ENCODE results near the gene GPR107. TPM values are rescaled to one million over a fixed set of nuclear protein-coding genes. Genes with fewer than 3 reads are reported as not detected.

Gene GPR107
- total RNA-seq, 1 experiment from 2014 or later, result 77.4 TPM

DNA sequence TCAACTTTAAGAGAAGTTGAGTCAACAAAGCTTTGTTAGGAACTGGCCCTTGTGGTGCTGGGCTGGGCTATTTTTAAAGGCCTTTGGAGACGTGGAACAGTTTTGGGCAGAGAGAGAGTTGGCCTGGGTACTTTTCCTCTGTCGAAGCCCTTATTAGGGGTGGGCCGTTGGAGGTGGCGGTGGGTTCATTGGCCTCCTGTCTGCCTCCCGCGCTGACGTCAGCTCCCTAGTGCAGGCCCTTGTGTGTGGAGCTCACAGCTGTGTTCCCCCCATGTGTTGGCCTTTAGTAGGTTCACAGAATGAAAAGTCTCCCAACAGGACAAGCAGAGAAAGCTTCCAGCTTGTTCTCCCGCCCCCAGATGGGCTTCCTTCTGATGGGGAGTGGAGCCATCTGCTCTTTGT is 121.2 kb downstream of the GPR107 start:
- Histone ChIP-seq H4K20me1 (ENCODE audit: insufficient read depth) (0 out of 2 replicates have a peak, but pooled peaks cover 3% of the 10 kb centered on the region), H3K9me2 (ENCODE audit: insufficient read depth) (no peaks in the 10 kb centered on the region), H3F3A (ENCODE audit: insufficient read depth, low read depth) (peaks cover 11% of the 10 kb centered on the region), H3K9me3 (ENCODE audit: insufficient read depth, low read depth) (no peaks in the 10 kb centered on the region), H3K79me2 (ENCODE audit: low read depth) (peaks cover 8% of the 10 kb centered on the region), H3K27ac (no peak overlapping the region), H3K36me3 (ENCODE audit: low read depth) (no peaks in the 10 kb centered on the region), H2AFZ (no peak overlapping the region), H3K4me1 (replicated peaks; ENCODE audit: insufficient read depth) (peaks cover 4% of the 10 kb centered on the region; the same call in 1 of the 2 replicates), H3K27me3 (ENCODE audit: insufficient read depth, low read depth) (no peaks in the 10 kb centered on the region), H3K4me2 (no peak overlapping the region), H3K4me3 (no peak overlapping the region)
- intact Hi-C loops (cut with micrococcal nuclease; ENCODE audit: unreplicated experiment), result loop anchor here (5.0 kb wide), 1 partner anchor 48 kb away; no protein-coding TSS in a partner anchor
- TF ChIP-seq EZH2 (IDR thresholded peaks at IDR 0.05; ENCODE audit: low read depth), result no peak
- TF ChIP-seq, protein P1, sequence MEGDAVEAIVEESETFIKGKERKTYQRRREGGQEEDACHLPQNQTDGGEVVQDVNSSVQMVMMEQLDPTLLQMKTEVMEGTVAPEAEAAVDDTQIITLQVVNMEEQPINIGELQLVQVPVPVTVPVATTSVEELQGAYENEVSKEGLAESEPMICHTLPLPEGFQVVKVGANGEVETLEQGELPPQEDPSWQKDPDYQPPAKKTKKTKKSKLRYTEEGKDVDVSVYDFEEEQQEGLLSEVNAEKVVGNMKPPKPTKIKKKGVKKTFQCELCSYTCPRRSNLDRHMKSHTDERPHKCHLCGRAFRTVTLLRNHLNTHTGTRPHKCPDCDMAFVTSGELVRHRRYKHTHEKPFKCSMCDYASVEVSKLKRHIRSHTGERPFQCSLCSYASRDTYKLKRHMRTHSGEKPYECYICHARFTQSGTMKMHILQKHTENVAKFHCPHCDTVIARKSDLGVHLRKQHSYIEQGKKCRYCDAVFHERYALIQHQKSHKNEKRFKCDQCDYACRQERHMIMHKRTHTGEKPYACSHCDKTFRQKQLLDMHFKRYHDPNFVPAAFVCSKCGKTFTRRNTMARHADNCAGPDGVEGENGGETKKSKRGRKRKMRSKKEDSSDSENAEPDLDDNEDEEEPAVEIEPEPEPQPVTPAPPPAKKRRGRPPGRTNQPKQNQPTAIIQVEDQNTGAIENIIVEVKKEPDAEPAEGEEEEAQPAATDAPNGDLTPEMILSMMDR (conservative IDR thresholded peaks at IDR 0.05), result no peak
- DNase-seq, result no peak
- no TSS peak for BruUV-seq (replicated peaks)
- CTCF ChIA-PET, result interaction anchor here (0.6 kb wide), 1 partner anchor 12 kb away, joined by 3 read pairs; no protein-coding TSS in a partner anchor
- POLR2A ChIA-PET (ENCODE audit: unreplicated experiment), result no interaction called here

DNA sequence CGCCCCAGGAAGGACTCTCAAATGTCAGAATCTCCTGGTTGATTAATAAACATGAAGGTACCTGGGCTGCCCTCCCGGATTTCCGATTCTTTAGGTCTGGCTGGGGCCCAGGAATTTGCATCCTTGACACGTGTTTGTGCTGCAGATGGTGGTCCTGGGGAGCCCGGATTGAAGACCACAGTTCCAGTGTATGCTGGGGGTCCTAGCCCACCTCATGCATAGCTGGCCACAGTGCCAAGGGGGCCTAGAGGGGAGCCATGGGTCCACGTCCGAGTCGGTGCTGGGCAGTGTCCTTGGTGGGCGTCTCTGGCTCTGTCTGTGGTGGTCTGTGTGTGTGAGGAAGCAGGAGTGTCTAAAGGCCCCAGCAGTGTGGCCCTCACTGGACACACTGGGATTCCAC is 121.6 kb downstream of the GPR107 start:
- no peak for DNase-seq
- H3K4me1 ChIP-seq (replicated peaks; ENCODE audit: insufficient read depth), result peaks cover 4% of the 10 kb centered on the region; the same call in 1 of the 2 replicates
- 0 out of 2 replicates have a peak, but pooled peaks cover 4% of the 10 kb centered on the region for H4K20me1 ChIP-seq (ENCODE audit: insufficient read depth)
- H3K9me3 ChIP-seq (ENCODE audit: insufficient read depth, low read depth), result no peaks in the 10 kb centered on the region
- no peak overlapping the region for H2AFZ ChIP-seq
- BruUV-seq (replicated peaks), result no TSS peak
- peaks cover 11% of the 10 kb centered on the region for H3F3A ChIP-seq (ENCODE audit: insufficient read depth, low read depth)
- H3K4me3 ChIP-seq, result no peak overlapping the region
- no peak overlapping the region for H3K4me2 ChIP-seq
- no peaks in the 10 kb centered on the region for H3K27me3 ChIP-seq (ENCODE audit: insufficient read depth, low read depth)
- TF ChIP-seq, protein P1 (conservative IDR thresholded peaks at IDR 0.05), result no peak
- TF ChIP-seq EZH2 (IDR thresholded peaks at IDR 0.05; ENCODE audit: low read depth), result no peak
- peaks cover 8% of the 10 kb centered on the region for H3K79me2 ChIP-seq (ENCODE audit: low read depth)
- ChIA-PET POLR2A (ENCODE audit: unreplicated experiment) (no interaction called here), CTCF (no interaction called here)
- intact Hi-C loops (cut with micrococcal nuclease; ENCODE audit: unreplicated experiment), result no loop called here
- H3K9me2 ChIP-seq (ENCODE audit: insufficient read depth), result no peaks in the 10 kb centered on the region
- H3K27ac ChIP-seq, result no peak overlapping the region
- H3K36me3 ChIP-seq (ENCODE audit: low read depth), result no peaks in the 10 kb centered on the region

DNA sequence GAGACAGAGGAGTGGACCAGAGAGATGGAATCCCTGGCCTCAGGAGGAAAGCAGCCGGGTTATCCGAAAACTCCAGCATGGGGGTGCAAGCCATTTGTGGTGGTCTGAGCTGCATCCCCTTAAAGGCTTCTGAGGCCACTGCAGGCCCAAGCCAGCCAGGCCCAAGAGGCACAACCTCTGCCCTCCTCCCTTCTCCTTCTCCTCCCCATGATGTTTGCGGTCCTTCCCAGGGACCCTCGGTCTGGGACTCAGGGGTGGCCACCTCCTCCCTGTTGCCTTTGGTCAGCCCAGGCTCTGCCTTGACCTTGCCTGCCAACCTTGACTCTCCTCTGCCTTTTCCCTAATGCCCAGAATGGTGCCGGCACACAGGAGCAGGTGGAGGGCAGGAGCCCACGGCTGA is 123.1 kb downstream of the GPR107 start:
- BruUV-seq (replicated peaks), result no TSS peak
- H3K9me3 ChIP-seq (ENCODE audit: insufficient read depth, low read depth), result no peaks in the 10 kb centered on the region
- H2AFZ ChIP-seq, result no peak overlapping the region
- H3K27ac ChIP-seq, result no peak overlapping the region
- no peak for DNase-seq
- H3K4me3 ChIP-seq, result no peak overlapping the region
- TF ChIP-seq EZH2 (IDR thresholded peaks at IDR 0.05; ENCODE audit: low read depth), result no peak
- TF ChIP-seq, protein P1 (conservative IDR thresholded peaks at IDR 0.05), result no peak
- peaks cover under 1% of the 10 kb centered on the region; the same call in 1 of the 2 replicates for H3K4me1 ChIP-seq (replicated peaks; ENCODE audit: insufficient read depth)
- no peaks in the 10 kb centered on the region for H3K27me3 ChIP-seq (ENCODE audit: insufficient read depth, low read depth)
- H3K36me3 ChIP-seq (ENCODE audit: low read depth), result no peaks in the 10 kb centered on the region
- intact Hi-C loops (cut with micrococcal nuclease; ENCODE audit: unreplicated experiment), result no loop called here
- H3K79me2 ChIP-seq (ENCODE audit: low read depth), result peaks cover 8% of the 10 kb centered on the region
- 0 out of 2 replicates have a peak, but pooled peaks cover 4% of the 10 kb centered on the region for H4K20me1 ChIP-seq (ENCODE audit: insufficient read depth)
- ChIA-PET POLR2A (ENCODE audit: unreplicated experiment) (no interaction called here), CTCF (no interaction called here)
- H3K9me2 ChIP-seq (ENCODE audit: insufficient read depth), result no peaks in the 10 kb centered on the region
- H3F3A ChIP-seq (ENCODE audit: insufficient read depth, low read depth), result peaks cover under 1% of the 10 kb centered on the region; the same call in 1 of the 2 replicates
- H3K4me2 ChIP-seq, result no peak overlapping the region

All from PC-9 (cell line).